Pons (tissue), 1 donor: ENCODE measurements around the gene DNAJC5.
A peak's percentile ranks its signal among the peaks of the same experiment; 100 is the strongest.

Experiments
- DNase-seq: peaks from one replicate; pipeline ENCODE4 v3.0.0-alpha.2; 2016; ENCODE audit warnings: low spot score

The DNAJC5 gene

DNA sequence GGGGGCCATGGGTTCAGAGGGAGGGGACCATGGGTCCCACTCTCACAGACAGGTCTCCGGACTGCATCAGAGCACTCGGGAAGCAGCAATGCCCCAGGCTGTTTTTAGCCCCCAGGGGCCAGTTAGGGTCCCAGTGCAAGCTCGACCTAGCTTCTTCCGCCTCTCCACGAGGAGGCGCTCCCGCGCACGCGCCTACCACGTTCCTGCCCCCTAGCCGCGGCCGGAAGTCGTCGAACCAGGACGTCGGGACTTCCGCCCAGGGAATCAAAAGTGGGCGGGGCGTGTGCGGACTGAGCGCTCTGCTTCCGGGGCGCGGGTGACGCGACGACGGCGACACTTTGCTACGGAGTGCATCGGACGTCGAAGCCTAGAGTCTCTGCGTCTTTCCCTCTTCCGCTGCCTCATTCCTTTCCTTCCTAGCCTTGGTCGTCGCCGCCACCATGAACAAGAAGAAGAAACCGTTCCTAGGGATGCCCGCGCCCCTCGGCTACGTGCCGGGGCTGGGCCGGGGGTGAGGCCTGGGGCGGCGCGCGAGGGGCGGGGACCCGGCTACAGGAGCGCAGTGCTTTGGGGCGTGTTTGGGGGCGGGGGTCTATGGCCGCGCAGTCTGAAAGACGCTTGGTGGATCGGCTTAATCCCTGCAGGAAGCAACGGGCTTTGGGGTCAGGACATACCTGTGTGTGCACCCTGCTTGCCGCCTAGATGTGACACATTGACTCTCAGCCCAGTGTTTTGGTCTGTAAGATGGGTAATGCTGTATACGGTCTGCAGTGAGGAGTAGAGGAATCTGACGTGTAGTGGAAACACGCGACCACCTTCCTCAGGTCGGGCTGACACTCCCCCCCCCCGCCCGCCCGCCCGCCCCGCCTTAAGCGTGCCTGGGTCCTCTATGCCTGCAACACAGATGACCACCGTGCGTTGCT lies 86.1 kb downstream of the DNAJC5 start, which contains the start of gene PRPF6:
Gene PRPF6, plus strand, starts transcription at position 327 of the 923 bp plus-strand sequence. Its CDS starts 114 bp downstream, at position 441.
- DNase-seq, result peak; percentile 92

DNA sequence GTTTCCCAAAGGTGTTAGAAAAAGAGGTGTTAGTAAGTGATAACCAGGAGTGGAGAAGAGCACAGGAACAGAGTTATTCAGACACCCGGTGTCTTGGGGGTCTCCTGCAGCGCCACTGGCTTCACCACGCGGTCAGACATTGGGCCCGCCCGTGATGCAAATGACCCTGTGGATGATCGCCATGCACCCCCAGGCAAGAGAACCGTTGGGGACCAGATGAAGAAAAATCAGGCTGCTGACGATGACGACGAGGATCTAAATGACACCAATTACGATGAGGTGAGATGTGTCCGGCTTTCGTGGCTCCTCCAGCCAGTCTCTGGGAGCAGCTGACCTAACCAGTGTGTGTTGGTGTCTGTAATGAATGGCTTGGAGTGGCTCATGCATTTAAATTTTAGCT lies 88.0 kb downstream of the DNAJC5 start:
- DNase-seq, result no peak
